ENCODE data around the gene ZSWIM4. TPM values are rescaled to one million over a fixed set of nuclear protein-coding genes. Genes with fewer than 3 reads are reported as not detected.
A peak's percentile ranks its signal among the peaks of the same experiment; 100 is the strongest.

ZSWIM4 gene
- total and polyA plus RNA-seq, 2 of the 13 experiments (the other 11 are each of a cell fraction or from before 2014, with no cell fraction given), result 0.33 to 0.86 TPM

DNA sequence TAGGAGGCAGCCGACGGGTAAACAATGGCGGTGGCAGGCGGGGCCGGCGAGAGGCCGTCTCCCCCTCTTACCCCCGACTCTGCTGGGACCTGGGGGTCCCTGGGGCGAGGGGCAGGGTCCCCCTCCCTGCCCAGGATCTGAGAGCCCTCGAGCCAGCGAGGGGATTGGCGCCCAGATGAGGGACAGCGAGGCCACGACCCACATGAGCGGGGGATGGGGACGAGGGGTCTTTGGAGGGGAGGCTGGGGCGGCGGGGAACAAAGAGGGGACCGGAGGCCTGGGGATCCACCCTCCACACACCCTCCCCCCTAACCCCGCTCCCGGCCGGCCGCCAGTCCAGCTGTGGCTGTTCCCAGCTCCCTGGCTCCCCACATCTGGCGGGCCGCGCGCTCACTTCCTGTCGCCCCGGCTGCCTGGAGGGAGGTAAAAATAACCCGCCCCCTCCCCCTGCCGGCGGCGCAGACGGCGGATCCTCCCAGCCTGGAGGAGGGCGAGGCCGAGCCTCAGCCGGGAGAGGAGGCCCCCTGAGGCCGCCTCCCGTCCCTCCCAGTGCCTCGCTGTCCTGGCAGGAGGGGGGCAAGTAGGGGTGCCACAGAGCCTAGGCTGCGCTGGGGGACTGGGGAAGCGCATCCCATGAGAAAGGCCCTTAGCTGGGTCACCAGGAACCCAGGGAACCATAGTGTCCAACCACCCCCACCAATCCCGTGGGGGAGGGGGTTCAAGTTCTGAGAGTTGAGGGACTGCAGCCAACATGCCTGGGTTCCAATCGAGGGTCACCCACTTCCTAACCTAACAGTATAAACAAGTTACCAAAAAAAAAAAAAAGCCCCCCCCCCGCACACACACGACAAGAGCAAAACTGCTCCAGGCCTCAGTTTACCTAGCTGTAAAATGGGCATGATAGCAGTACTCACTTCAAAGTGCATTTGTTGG is 52.4 kb downstream of the ZSWIM4 start (continued):
- TF ChIP-seq, protein P1, sequence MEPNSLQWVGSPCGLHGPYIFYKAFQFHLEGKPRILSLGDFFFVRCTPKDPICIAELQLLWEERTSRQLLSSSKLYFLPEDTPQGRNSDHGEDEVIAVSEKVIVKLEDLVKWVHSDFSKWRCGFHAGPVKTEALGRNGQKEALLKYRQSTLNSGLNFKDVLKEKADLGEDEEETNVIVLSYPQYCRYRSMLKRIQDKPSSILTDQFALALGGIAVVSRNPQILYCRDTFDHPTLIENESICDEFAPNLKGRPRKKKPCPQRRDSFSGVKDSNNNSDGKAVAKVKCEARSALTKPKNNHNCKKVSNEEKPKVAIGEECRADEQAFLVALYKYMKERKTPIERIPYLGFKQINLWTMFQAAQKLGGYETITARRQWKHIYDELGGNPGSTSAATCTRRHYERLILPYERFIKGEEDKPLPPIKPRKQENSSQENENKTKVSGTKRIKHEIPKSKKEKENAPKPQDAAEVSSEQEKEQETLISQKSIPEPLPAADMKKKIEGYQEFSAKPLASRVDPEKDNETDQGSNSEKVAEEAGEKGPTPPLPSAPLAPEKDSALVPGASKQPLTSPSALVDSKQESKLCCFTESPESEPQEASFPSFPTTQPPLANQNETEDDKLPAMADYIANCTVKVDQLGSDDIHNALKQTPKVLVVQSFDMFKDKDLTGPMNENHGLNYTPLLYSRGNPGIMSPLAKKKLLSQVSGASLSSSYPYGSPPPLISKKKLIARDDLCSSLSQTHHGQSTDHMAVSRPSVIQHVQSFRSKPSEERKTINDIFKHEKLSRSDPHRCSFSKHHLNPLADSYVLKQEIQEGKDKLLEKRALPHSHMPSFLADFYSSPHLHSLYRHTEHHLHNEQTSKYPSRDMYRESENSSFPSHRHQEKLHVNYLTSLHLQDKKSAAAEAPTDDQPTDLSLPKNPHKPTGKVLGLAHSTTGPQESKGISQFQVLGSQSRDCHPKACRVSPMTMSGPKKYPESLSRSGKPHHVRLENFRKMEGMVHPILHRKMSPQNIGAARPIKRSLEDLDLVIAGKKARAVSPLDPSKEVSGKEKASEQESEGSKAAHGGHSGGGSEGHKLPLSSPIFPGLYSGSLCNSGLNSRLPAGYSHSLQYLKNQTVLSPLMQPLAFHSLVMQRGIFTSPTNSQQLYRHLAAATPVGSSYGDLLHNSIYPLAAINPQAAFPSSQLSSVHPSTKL (CRISPR knock-in tag; IDR thresholded peaks at IDR 0.05), result peak; percentile 52; the same call in 1 of the 2 replicates
- TF ChIP-seq, protein P2, sequence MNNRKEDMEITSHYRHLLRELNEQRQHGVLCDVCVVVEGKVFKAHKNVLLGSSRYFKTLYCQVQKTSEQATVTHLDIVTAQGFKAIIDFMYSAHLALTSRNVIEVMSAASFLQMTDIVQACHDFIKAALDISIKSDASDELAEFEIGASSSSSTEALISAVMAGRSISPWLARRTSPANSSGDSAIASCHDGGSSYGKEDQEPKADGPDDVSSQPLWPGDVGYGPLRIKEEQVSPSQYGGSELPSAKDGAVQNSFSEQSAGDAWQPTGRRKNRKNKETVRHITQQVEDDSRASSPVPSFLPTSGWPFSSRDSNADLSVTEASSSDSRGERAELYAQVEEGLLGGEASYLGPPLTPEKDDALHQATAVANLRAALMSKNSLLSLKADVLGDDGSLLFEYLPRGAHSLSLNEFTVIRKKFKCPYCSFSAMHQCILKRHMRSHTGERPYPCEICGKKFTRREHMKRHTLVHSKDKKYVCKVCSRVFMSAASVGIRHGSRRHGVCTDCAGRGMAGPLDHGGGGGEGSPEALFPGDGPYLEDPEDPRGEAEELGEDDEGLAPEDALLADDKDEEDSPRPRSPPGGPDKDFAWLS (CRISPR knock-in tag; IDR thresholded peaks at IDR 0.05; ENCODE audit: borderline replicate concordance), result peak; percentile 84
- no peak for TF ChIP-seq DPF2 (CRISPR knock-in tag; IDR thresholded peaks at IDR 0.05; ENCODE audit: borderline replicate concordance, low read depth)
- 0 out of 2 replicates have a peak, but pooled peaks have one; percentile 23 for TF ChIP-seq GABPA (IDR thresholded peaks at IDR 0.05; ENCODE audit: low read depth, low read length)
- TF ChIP-seq GABPA (CRISPR knock-in tag; IDR thresholded peaks at IDR 0.05; ENCODE audit: low read depth), result peak; percentile 79
- no peak for TF ChIP-seq KDM5B (CRISPR knock-in tag; IDR thresholded peaks at IDR 0.05; ENCODE audit: borderline replicate concordance)
- TF ChIP-seq, protein P3, sequence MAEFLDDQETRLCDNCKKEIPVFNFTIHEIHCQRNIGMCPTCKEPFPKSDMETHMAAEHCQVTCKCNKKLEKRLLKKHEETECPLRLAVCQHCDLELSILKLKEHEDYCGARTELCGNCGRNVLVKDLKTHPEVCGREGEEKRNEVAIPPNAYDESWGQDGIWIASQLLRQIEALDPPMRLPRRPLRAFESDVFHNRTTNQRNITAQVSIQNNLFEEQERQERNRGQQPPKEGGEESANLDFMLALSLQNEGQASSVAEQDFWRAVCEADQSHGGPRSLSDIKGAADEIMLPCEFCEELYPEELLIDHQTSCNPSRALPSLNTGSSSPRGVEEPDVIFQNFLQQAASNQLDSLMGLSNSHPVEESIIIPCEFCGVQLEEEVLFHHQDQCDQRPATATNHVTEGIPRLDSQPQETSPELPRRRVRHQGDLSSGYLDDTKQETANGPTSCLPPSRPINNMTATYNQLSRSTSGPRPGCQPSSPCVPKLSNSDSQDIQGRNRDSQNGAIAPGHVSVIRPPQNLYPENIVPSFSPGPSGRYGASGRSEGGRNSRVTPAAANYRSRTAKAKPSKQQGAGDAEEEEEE (CRISPR knock-in tag; IDR thresholded peaks at IDR 0.05; ENCODE audit: borderline replicate concordance), result no peak
- TF ChIP-seq, protein P4, sequence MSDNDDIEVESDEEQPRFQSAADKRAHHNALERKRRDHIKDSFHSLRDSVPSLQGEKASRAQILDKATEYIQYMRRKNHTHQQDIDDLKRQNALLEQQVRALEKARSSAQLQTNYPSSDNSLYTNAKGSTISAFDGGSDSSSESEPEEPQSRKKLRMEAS (IDR thresholded peaks at IDR 0.05), result peak; percentile 38
- TF ChIP-seq, protein P5, sequence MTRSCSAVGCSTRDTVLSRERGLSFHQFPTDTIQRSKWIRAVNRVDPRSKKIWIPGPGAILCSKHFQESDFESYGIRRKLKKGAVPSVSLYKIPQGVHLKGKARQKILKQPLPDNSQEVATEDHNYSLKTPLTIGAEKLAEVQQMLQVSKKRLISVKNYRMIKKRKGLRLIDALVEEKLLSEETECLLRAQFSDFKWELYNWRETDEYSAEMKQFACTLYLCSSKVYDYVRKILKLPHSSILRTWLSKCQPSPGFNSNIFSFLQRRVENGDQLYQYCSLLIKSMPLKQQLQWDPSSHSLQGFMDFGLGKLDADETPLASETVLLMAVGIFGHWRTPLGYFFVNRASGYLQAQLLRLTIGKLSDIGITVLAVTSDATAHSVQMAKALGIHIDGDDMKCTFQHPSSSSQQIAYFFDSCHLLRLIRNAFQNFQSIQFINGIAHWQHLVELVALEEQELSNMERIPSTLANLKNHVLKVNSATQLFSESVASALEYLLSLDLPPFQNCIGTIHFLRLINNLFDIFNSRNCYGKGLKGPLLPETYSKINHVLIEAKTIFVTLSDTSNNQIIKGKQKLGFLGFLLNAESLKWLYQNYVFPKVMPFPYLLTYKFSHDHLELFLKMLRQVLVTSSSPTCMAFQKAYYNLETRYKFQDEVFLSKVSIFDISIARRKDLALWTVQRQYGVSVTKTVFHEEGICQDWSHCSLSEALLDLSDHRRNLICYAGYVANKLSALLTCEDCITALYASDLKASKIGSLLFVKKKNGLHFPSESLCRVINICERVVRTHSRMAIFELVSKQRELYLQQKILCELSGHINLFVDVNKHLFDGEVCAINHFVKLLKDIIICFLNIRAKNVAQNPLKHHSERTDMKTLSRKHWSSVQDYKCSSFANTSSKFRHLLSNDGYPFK (CRISPR knock-in tag; IDR thresholded peaks at IDR 0.05; ENCODE audit: borderline replicate concordance), result peak; percentile 44; the same call in 1 of the 2 replicates
- TF ChIP-seq ZNF629 (CRISPR knock-in tag; conservative IDR thresholded peaks at IDR 0.05), result peak; percentile 97
- TF ChIP-seq RBFOX2 (IDR thresholded peaks at IDR 0.05; ENCODE audit: low read depth, low read length), result peak; percentile 88
- no peak for TF ChIP-seq SIX4 (CRISPR knock-in tag; IDR thresholded peaks at IDR 0.05)
- TF ChIP-seq, protein P6, sequence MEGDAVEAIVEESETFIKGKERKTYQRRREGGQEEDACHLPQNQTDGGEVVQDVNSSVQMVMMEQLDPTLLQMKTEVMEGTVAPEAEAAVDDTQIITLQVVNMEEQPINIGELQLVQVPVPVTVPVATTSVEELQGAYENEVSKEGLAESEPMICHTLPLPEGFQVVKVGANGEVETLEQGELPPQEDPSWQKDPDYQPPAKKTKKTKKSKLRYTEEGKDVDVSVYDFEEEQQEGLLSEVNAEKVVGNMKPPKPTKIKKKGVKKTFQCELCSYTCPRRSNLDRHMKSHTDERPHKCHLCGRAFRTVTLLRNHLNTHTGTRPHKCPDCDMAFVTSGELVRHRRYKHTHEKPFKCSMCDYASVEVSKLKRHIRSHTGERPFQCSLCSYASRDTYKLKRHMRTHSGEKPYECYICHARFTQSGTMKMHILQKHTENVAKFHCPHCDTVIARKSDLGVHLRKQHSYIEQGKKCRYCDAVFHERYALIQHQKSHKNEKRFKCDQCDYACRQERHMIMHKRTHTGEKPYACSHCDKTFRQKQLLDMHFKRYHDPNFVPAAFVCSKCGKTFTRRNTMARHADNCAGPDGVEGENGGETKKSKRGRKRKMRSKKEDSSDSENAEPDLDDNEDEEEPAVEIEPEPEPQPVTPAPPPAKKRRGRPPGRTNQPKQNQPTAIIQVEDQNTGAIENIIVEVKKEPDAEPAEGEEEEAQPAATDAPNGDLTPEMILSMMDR (CRISPR knock-in tag; IDR thresholded peaks at IDR 0.05), result peak; percentile 66
- no peak for TF ChIP-seq LCORL (IDR thresholded peaks at IDR 0.05)
- no peak; the same call in 1 of the 2 replicates for TF ChIP-seq LCORL (CRISPR knock-in tag; IDR thresholded peaks at IDR 0.05)
- TF ChIP-seq ZNF3 (CRISPR knock-in tag; IDR thresholded peaks at IDR 0.05), result no peak
